IMR-90 (cell line): ENCODE data around the gene COQ10A.

ENCODE experiments used
- CEBPB ChIP-seq: IDR thresholded peaks from 2 replicates; pipeline ENCODE4 v1.6.1; 2012; ENCODE audit warnings: low read depth, low read length, improper control_type of control experiment
- CHD1 ChIP-seq: IDR thresholded peaks from 2 replicates; pipeline ENCODE4 v1.6.1; 2012; ENCODE audit warnings: low read depth, low read length, improper control_type of control experiment
- CTCF ChIP-seq: conservative IDR thresholded peaks from 2 replicates; pipeline ENCODE4 v1.5.1; 2012; ENCODE audit warnings: mild to moderate bottlenecking, low read depth, low read length, improper control_type of control experiment
- ELK1 ChIP-seq: fragments of 150-350 bp; IDR thresholded peaks from 2 replicates; pipeline ENCODE4 v1.6.1; 2016; ENCODE audit warnings: low read depth, mild to moderate bottlenecking, low read length, moderate library complexity, borderline replicate concordance
- POLR2A ChIP-seq: IDR thresholded peaks from 2 replicates; pipeline ENCODE4 v1.6.1; 2012; ENCODE audit warnings: mild to moderate bottlenecking, low read depth, low read length
- RAD21 ChIP-seq: IDR thresholded peaks from 2 replicates; pipeline ENCODE4 v1.6.1; 2012; ENCODE audit warnings: low read length, improper control_type of control experiment
- RFX5 ChIP-seq: IDR thresholded peaks from 2 replicates; pipeline ENCODE4 v1.8.0; 2012; ENCODE audit warnings: low read depth, mild to moderate bottlenecking, low read length, moderate library complexity
- SMC3 ChIP-seq: fragments of 150-350 bp; IDR thresholded peaks from 2 replicates; pipeline ENCODE4 v1.6.1; 2016; ENCODE audit warnings: low read depth, mild to moderate bottlenecking, antibody characterized with exemption, low read length, moderate library complexity
- USF2 ChIP-seq: fragments of 150-350 bp; IDR thresholded peaks from 2 replicates; pipeline ENCODE4 v1.6.1; 2017; ENCODE audit warnings: mild to moderate bottlenecking, antibody characterized with exemption, low read length, low read depth

GRCh38 chr12:56247923-56248322, 18.8 kb upstream of the COQ10A start:
- TF ChIP-seq CTCF (no peak), RAD21 (no peak), RFX5 (no peak), USF2 (no peak), SMC3 (no peak), CHD1 (no peak), POLR2A (no peak), ELK1 (no peak), CEBPB (no peak)
